Vagina (tissue), 2 donors: ENCODE results near the gene ATP8B1. TPM values are rescaled to one million over a fixed set of nuclear protein-coding genes. Genes with fewer than 3 reads are reported as not detected.

Source experiments
- DNase-seq, 2 donors: peaks; one replicate each; pipeline ENCODE4 v3.0.0-alpha.2; 2017; ENCODE audit errors: extremely low spot score in 2 of 2
- H3K27ac ChIP-seq: fragments of 200-600 bp; sonication (generic); one replicate; pipeline ENCODE4 v1.5.1; 2019
- H3K27me3 ChIP-seq: fragments of 200-600 bp; sonication (generic); one replicate; pipeline ENCODE4 v1.5.1; 2019
- H3K36me3 ChIP-seq, 2 donors: fragments of 200-600 bp; sonication (generic); one replicate each; pipeline ENCODE4 v1.5.1; 2017 to 2019
- H3K4me1 ChIP-seq: fragments of 200-600 bp; sonication (generic); one replicate; pipeline ENCODE4 v1.5.1; 2019
- H3K4me3 ChIP-seq, 2 donors: fragments of 200-600 bp; sonication (generic); 1 replicate in 1 of 2; 2 replicates in 1 of 2; pipeline ENCODE4 v1.5.1; 2016 to 2019
- H3K9me3 ChIP-seq: fragments of 200-600 bp; sonication (generic); one replicate; pipeline ENCODE4 v1.5.1; 2019
- CTCF ChIP-seq, 3 experiments: fragments of 450-650 bp in 2 of 3; fragments of 200-600 bp in 1 of 3; sonication (generic) in 1 of 3; IDR thresholded peaks; one replicate each; pipeline ENCODE4 v1.5.1; 2017 to 2019; ENCODE audit warnings: antibody characterized with exemption in 3 of 3, mild to moderate bottlenecking in 2 of 3, moderate library complexity in 2 of 3
- POLR2A ChIP-seq, 2 donors: fragments of 450-650 bp; IDR thresholded peaks; one replicate each; pipeline ENCODE4 v1.6.1; 2017; ENCODE audit warnings: antibody characterized with exemption in 2 of 2, mild to moderate bottlenecking in 2 of 2, moderate library complexity in 2 of 2
- POLR2AphosphoS5 ChIP-seq, 2 donors: sonication (generic); formaldehyde crosslinking; IDR thresholded peaks; one replicate each; pipeline ENCODE4 v1.9.0; 2017; ENCODE audit warnings: antibody characterized with exemption in 2 of 2, mild to moderate bottlenecking in 2 of 2, low read depth in 1 of 2; ENCODE audit not compliant: insufficient read depth in 1 of 2
- intact Hi-C: fragments of 100-400 bp; cut with DNase I; formaldehyde crosslinking; loops from one replicate; pipeline ENCODE4 v1.15.1; 2023
- total RNA-seq: library from RNA; depleted of rRNA; stranded (reverse); fragments of >200 nt; gene quantifications from one replicate; pipeline ENCODE4 v1.2.3, GENCODE V29; 2016

The ATP8B1 gene
- total RNA-seq, 1 donor from 2014 or later: 41.5 TPM

- no peak overlapping the region for H3K4me3 ChIP-seq
- intact Hi-C loops: loop anchor here (10.0 kb wide), 1 partner anchor 177 kb away; the partner anchor contains the start of gene ATP8B1
- no peak overlapping the region for H3K27ac ChIP-seq
- no peaks in the 10 kb centered on the region for H3K36me3 ChIP-seq
- DNase-seq: no peak
- H3K4me1 ChIP-seq: peaks cover 14% of the 10 kb centered on the region
- H3K27me3 ChIP-seq: no peaks in the 10 kb centered on the region
- no peak for TF ChIP-seq POLR2A (IDR thresholded peaks at IDR 0.05)
- no peak for TF ChIP-seq CTCF (IDR thresholded peaks at IDR 0.05)
- TF ChIP-seq POLR2AphosphoS5 (IDR thresholded peaks at IDR 0.05; ENCODE audit: insufficient read depth in 1 of 2, low read depth in 1 of 2): no peak
- H3K9me3 ChIP-seq: no peaks in the 10 kb centered on the region
Observed at GRCh38 chr18:57627488-57627887, 175.6 kb downstream of the ATP8B1 start.

GRCh38 chr18:57624988-57625387 is 178.1 kb downstream of the ATP8B1 start:
- no peaks in the 10 kb centered on the region for H3K27me3 ChIP-seq
- no peak overlapping the region for H3K4me3 ChIP-seq
- peaks cover 11% of the 10 kb centered on the region for H3K4me1 ChIP-seq
- H3K9me3 ChIP-seq: no peaks in the 10 kb centered on the region
- intact Hi-C loops: loop anchor here (10.0 kb wide), 1 partner anchor 180 kb away; the partner anchor contains the start of gene ATP8B1
- no peaks in the 10 kb centered on the region for H3K36me3 ChIP-seq
- no peak for TF ChIP-seq POLR2AphosphoS5 (IDR thresholded peaks at IDR 0.05; ENCODE audit: insufficient read depth in 1 of 2, low read depth in 1 of 2)
- TF ChIP-seq CTCF (IDR thresholded peaks at IDR 0.05): no peak
- TF ChIP-seq POLR2A (IDR thresholded peaks at IDR 0.05): no peak
- no peak for DNase-seq
- H3K27ac ChIP-seq: no peak overlapping the region

- no peaks in the 10 kb centered on the region for H3K9me3 ChIP-seq
- DNase-seq: no peak
- H3K36me3 ChIP-seq: peaks cover 0 to 10% of the 10 kb centered on the region in 2 donors
- H3K4me1 ChIP-seq: peaks cover 27% of the 10 kb centered on the region
- H3K27ac ChIP-seq: peak overlapping the region; percentile 85
- intact Hi-C loops: loop anchor here (10.0 kb wide), 1 partner anchor 184 kb away; the partner anchor contains the start of gene ATP8B1
- peak overlapping the region; percentile 90 to 94 for H3K4me3 ChIP-seq
- no peak for TF ChIP-seq CTCF (IDR thresholded peaks at IDR 0.05)
- no peak for TF ChIP-seq POLR2AphosphoS5 (IDR thresholded peaks at IDR 0.05; ENCODE audit: insufficient read depth in 1 of 2, low read depth in 1 of 2)
- TF ChIP-seq POLR2A (IDR thresholded peaks at IDR 0.05): no peak
- H3K27me3 ChIP-seq: no peaks in the 10 kb centered on the region
Observed at GRCh38 chr18:57621246-57621604, 181.9 kb downstream of the ATP8B1 start.

GRCh38 chr18:57619876-57620275 is 183.2 kb downstream of the ATP8B1 start:
- DNase-seq: no peak
- Histone ChIP-seq H3K36me3 (peaks cover 3 to 19% of the 10 kb centered on the region in 2 donors), H3K27ac (no peak overlapping the region), H3K4me1 (peaks cover 27% of the 10 kb centered on the region), H3K4me3 (no peak overlapping the region), H3K9me3 (no peaks in the 10 kb centered on the region), H3K27me3 (no peaks in the 10 kb centered on the region)
- TF ChIP-seq POLR2A (IDR thresholded peaks at IDR 0.05) (no peak), CTCF (IDR thresholded peaks at IDR 0.05) (no peak), POLR2AphosphoS5 (IDR thresholded peaks at IDR 0.05; ENCODE audit: insufficient read depth in 1 of 2, low read depth in 1 of 2) (no peak)
- intact Hi-C loops: loop anchor here (10.0 kb wide), 1 partner anchor 185 kb away; the partner anchor contains the start of gene ATP8B1

DNA sequence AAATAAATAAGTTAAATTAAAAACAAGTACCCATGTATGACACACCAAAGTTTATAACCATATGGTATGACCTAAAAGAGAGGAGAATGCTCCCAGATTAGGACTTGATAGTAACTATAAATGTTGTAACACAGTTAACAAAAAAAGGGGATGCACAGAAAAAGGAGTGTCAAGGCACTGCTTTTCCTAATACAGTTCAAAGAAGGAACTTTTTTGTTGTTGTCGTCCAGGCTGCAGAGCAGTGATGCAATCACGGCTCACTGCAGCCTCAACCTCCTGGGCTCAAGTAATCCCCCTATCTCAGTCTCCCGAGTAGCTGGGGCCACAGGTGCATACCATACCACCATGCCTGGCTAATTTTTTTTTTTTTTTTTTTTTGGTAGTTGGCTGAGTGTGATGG is 184.2 kb downstream of the ATP8B1 start:
- Histone ChIP-seq H3K36me3 (peaks cover 5 to 28% of the 10 kb centered on the region in 2 donors), H3K4me1 (peaks cover 27% of the 10 kb centered on the region), H3K27ac (no peak overlapping the region), H3K27me3 (no peaks in the 10 kb centered on the region), H3K9me3 (no peaks in the 10 kb centered on the region), H3K4me3 (no peak overlapping the region)
- TF ChIP-seq CTCF (IDR thresholded peaks at IDR 0.05): no peak
- intact Hi-C loops: no loop called here
- no peak for DNase-seq
